Neuronal stem cell (in vitro differentiated cells): Measurements from ENCODE around the gene PTOV1.

Experiments used
- DNase-seq: peaks from one replicate; pipeline ENCODE4 v3.0.0-alpha.2; 2013; ENCODE audit warnings: low spot score
- H2AFZ ChIP-seq: one replicate; pipeline ENCODE4 v1.6.1; 2013; ENCODE audit warnings: mild to moderate bottlenecking, low read length, inconsistent platforms
- H2AK5ac ChIP-seq: 2 replicates; pipeline ENCODE4 v1.6.1; 2013; ENCODE audit warnings: low read depth, mild to moderate bottlenecking, inconsistent platforms, low read length, moderate library complexity, mixed read lengths
- H2BK120ac ChIP-seq: 2 replicates; pipeline ENCODE4 v1.6.1; 2013; ENCODE audit warnings: low read depth, mild to moderate bottlenecking, inconsistent platforms, low read length, moderate library complexity, mixed read lengths
- H2BK12ac ChIP-seq: one replicate; pipeline ENCODE4 v1.6.1; 2013; ENCODE audit warnings: low read length, inconsistent platforms
- H2BK15ac ChIP-seq: 2 replicates; pipeline ENCODE4 v1.6.1; 2013; ENCODE audit warnings: mild to moderate bottlenecking, low read length, inconsistent platforms, mixed read lengths
- H2BK5ac ChIP-seq: one replicate; pipeline ENCODE4 v1.6.1; 2013; ENCODE audit warnings: inconsistent platforms, mild to moderate bottlenecking, low read length, moderate library complexity
- H3K14ac ChIP-seq: one replicate; pipeline ENCODE4 v1.6.1; 2013; ENCODE audit warnings: low read length, inconsistent platforms
- H3K18ac ChIP-seq: 2 replicates; pipeline ENCODE4 v1.6.1; 2013; ENCODE audit warnings: low read length, inconsistent platforms
- H3K23ac ChIP-seq: 2 replicates; pipeline ENCODE4 v1.6.1; 2013; ENCODE audit warnings: low read depth, mild to moderate bottlenecking, mixed read lengths, low read length, inconsistent platforms; ENCODE audit not compliant: poor library complexity
- H3K27ac ChIP-seq: replicated peaks from 3 replicates; pipeline ENCODE4 v1.5.1; 2013; ENCODE audit warnings: low read length, inconsistent platforms
- H3K27me3 ChIP-seq, 3 experiments: 2 replicates each; pipeline ENCODE4 v1.6.1; 2013; ENCODE audit warnings: low read length in 3 of 3, mild to moderate bottlenecking in 2 of 3, inconsistent platforms in 1 of 3, low read depth in 1 of 3, mixed read lengths in 1 of 3, moderate library complexity in 1 of 3; ENCODE audit not compliant: control insufficient read depth in 3 of 3, insufficient read depth in 3 of 3
- H3K36me3 ChIP-seq, 2 donors: replicated peaks in 1 of 2; 2 replicates each; pipeline ENCODE4 v1.6.1; 2013; ENCODE audit warnings: low read length in 2 of 2; ENCODE audit not compliant: control insufficient read depth in 2 of 2, insufficient read depth in 2 of 2
- H3K4ac ChIP-seq: 2 replicates; pipeline ENCODE4 v1.6.1; 2013; ENCODE audit warnings: inconsistent platforms, mild to moderate bottlenecking, low read length, moderate library complexity
- H3K4me1 ChIP-seq, 2 donors: 1 replicate in 1 of 2; 2 replicates in 1 of 2; pipeline ENCODE4 v1.6.1; 2013; ENCODE audit warnings: low read length in 2 of 2, low read depth in 1 of 2; ENCODE audit not compliant: control insufficient read depth in 2 of 2, insufficient read depth in 1 of 2
- H3K4me2 ChIP-seq: one replicate; pipeline ENCODE4 v1.6.1; 2013; ENCODE audit warnings: mild to moderate bottlenecking, low read length, inconsistent platforms; ENCODE audit not compliant: insufficient read depth, poor library complexity, severe bottlenecking
- H3K4me3 ChIP-seq, 2 donors: 2 replicates each; pipeline ENCODE4 v1.5.1; 2013; ENCODE audit warnings: low read length in 2 of 2, mild to moderate bottlenecking in 2 of 2, inconsistent platforms in 1 of 2, moderate library complexity in 1 of 2
- H3K79me1 ChIP-seq: one replicate; pipeline ENCODE4 v1.6.1; 2013; ENCODE audit warnings: low read depth, mild to moderate bottlenecking, inconsistent platforms, low read length, moderate library complexity
- H3K9ac ChIP-seq: one replicate; pipeline ENCODE4 v1.6.1; 2013; ENCODE audit warnings: mild to moderate bottlenecking, low read depth, low read length, inconsistent platforms; ENCODE audit not compliant: poor library complexity
- H3K9me3 ChIP-seq, 2 donors: replicated peaks in 1 of 2; 2 replicates each; pipeline versions ENCODE3 to v1.6.1; 2013; ENCODE audit warnings: low read length in 2 of 2, mild to moderate bottlenecking in 2 of 2, inconsistent platforms in 1 of 2, low read depth in 1 of 2, mixed read lengths in 1 of 2, moderate library complexity in 1 of 2; ENCODE audit not compliant: control insufficient read depth in 2 of 2, insufficient read depth in 1 of 2
- H4K8ac ChIP-seq: one replicate; pipeline ENCODE4 v1.6.1; 2013; ENCODE audit warnings: low read depth, mild to moderate bottlenecking, inconsistent platforms, low read length, moderate library complexity
- H4K91ac ChIP-seq: one replicate; pipeline ENCODE4 v1.6.1; 2013; ENCODE audit warnings: low read length, low read depth, mild to moderate bottlenecking, inconsistent platforms; ENCODE audit not compliant: poor library complexity
- WGBS, 2 donors: extraction: QIAGEN DNeasy Blood & Tissue Kit; methylation state at CpG; one replicate each; pipeline ENCODE4 v1.1.7; 2013; ENCODE audit warnings: missing lambda C conversion rate in 2 of 2, mixed read lengths in 1 of 2; ENCODE audit not compliant: insufficient read length in 2 of 2, insufficient replicate concordance in 1 of 2; ENCODE audit errors: extremely low coverage in 2 of 2; 5-methylcytosine and 5-hydroxymethylcytosine counted together

The PTOV1 gene

GRCh38 chr19:49889687-49890348, 38.9 kb downstream of the PTOV1 start:
- Histone ChIP-seq H3K27ac (no peak overlapping the region), H3K36me3 (peaks cover 9 to 10% of the 10 kb centered on the region in 2 donors), H2BK5ac (peak overlapping the region; percentile 53), H2AK5ac (peak overlapping the region; percentile 84), H3K9me3 (peaks cover 0 to 9% of the 10 kb centered on the region in 2 donors), H3K14ac (peak overlapping the region; percentile 38), H3K4me2 (peak overlapping the region; percentile 91), H3K4ac (no peak overlapping the region), H2BK15ac (peak overlapping the region; percentile 49), H3K9ac (peak overlapping the region; percentile 44), H3K18ac (peak overlapping the region; percentile 99), H2BK120ac (peak overlapping the region; percentile 94), H2AFZ (no peak overlapping the region), H2BK12ac (peak overlapping the region; percentile 90), H3K4me3 (peak overlapping the region in 1 of 2 donors; percentile 55), H3K27me3 (peaks cover 0 to 11% (median 0%) of the 10 kb centered on the region in 3 experiments), H4K8ac (no peak overlapping the region), H3K23ac (peak overlapping the region; percentile 99), H3K79me1 (no peaks in the 10 kb centered on the region), H4K91ac (no peak overlapping the region), H3K4me1 (peaks cover 0 to 3% of the 10 kb centered on the region in 2 donors)
- peak; percentile 74 for DNase-seq
- no CpG with 5 or more reads among the region's 71 CpGs for WGBS, 2 donors

DNA sequence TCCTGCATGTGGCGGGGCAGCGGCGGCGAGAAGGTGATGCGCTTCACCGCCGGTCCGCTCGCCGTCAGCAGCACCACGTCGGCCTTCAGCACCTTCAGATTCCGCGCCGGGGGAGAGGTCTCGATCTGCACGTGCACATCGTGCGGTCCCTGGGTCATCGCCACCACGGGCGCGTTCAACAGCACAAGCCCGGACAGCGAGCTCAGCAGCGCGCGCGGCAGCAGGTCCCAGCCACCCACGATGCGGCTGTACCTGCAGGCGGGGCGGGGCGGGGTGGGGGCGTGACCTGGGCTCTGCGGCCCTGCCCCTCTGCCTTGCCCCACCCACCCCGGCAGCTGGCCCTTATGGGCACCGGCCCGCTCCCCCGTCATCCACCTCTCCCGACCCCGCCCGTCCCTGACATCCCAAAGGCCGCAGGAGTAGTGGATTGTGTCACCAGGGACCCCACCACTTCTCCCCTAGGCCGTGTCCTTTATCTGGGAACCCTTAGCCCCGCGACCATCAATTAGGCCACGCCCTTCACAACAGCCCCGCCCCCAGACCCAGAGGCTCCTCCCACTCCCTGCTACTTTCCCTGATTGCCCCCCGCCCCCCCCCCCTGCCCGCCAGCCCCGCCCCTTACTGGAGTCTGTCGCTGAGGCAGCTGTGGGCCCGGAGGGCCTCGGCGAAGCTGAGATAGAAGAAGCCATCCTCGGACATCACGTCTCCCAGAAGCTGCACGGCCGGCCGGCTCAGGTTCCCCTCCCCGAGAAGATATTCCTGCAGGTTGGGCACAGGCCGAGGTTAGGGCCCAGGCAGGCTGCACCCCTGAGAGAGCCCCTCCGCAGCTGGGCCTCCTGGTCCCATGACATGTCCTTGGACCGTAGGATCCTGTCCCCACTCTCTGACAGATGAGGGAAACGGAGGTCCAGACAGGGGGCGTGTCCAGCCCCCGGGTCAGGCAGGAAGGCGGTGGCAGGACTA, 39.7 kb downstream of the PTOV1 start:
- peak; percentile 54 for DNase-seq

GRCh38 chr19:49891393-49891792, 40.4 kb downstream of the PTOV1 start:
- H2BK5ac ChIP-seq = peak overlapping the region; percentile 42
- H3K27me3 ChIP-seq = peaks cover 0 to 11% (median 11%) of the 10 kb centered on the region in 3 experiments
- H2BK120ac ChIP-seq = peak overlapping the region; percentile 47
- H3K79me1 ChIP-seq = no peaks in the 10 kb centered on the region
- H2AFZ ChIP-seq = no peak overlapping the region
- no peak for DNase-seq
- H2BK12ac ChIP-seq = peak overlapping the region; percentile 78
- peaks cover 0 to 9% of the 10 kb centered on the region in 2 donors for H3K9me3 ChIP-seq
- H3K4me3 ChIP-seq = no peak overlapping the region
- no CpG with 5 or more reads among the region's 17 CpGs for WGBS, 2 donors
- H3K23ac ChIP-seq = peak overlapping the region; percentile 58
- peak overlapping the region; percentile 17 for H4K8ac ChIP-seq
- peaks cover 2 to 3% of the 10 kb centered on the region in 2 donors for H3K36me3 ChIP-seq
- peak overlapping the region; percentile 1 for H3K18ac ChIP-seq
- peak overlapping the region; percentile 47 for H2BK15ac ChIP-seq
- H3K4me2 ChIP-seq = no peak overlapping the region
- no peak overlapping the region for H3K27ac ChIP-seq
- H2AK5ac ChIP-seq = peak overlapping the region; percentile 94
- no peak overlapping the region for H3K4ac ChIP-seq
- H3K4me1 ChIP-seq = peaks cover 0 to 3% of the 10 kb centered on the region in 2 donors
- H3K14ac ChIP-seq = no peak overlapping the region
- no peak overlapping the region for H4K91ac ChIP-seq
- no peak overlapping the region for H3K9ac ChIP-seq

More for the DNA sequence above, 39.7 kb downstream of the PTOV1 start:
- Histone ChIP-seq H3K18ac (peak overlapping the region; percentile 99), H3K23ac (peak overlapping the region; percentile 99), H2BK12ac (peak overlapping the region; percentile 93), H3K36me3 (peaks cover 4 to 5% of the 10 kb centered on the region in 2 donors), H2AFZ (no peak overlapping the region), H3K9ac (peak overlapping the region; percentile 44), H2BK15ac (peak overlapping the region; percentile 49), H3K9me3 (peaks cover 0 to 9% of the 10 kb centered on the region in 2 donors), H3K4me1 (peaks cover 0 to 3% of the 10 kb centered on the region in 2 donors), H3K4me2 (peak overlapping the region; percentile 91), H4K8ac (peak overlapping the region; percentile 17), H3K4ac (no peak overlapping the region), H4K91ac (no peak overlapping the region), H2BK120ac (no peak overlapping the region), H2BK5ac (peak overlapping the region; percentile 42), H3K14ac (peak overlapping the region; percentile 38), H3K27ac (no peak overlapping the region), H2AK5ac (peak overlapping the region; percentile 93), H3K27me3 (peaks cover 0 to 11% (median 4%) of the 10 kb centered on the region in 3 experiments), H3K4me3 (peak overlapping the region in 1 of 2 donors; percentile 55), H3K79me1 (no peaks in the 10 kb centered on the region)
- WGBS, 2 donors = no CpG with 5 or more reads among the region's 69 CpGs
